Hematopoietic multipotent progenitor cell treated with erythropoietin and hydrocortisone succinate and interleukin-3 and kit ligand, for 17 days (in vitro differentiated cells): Measurements from ENCODE around the gene POLE3.
"Not testable (repeated sequence)": the region's sequence is repeated elsewhere in the genome, so short reads cannot be mapped to it uniquely, and the experiment has no call there.

Source experiments
- DNase-seq: peaks from one replicate; pipeline ENCODE4 v3.0.0-alpha.2; 2015; ENCODE audit warnings: low spot score

POLE3 gene

GRCh38 chr9:113410207-113410864, at the start of gene POLE3, which contains the start of gene C9orf43:
Gene POLE3, minus strand, starts transcription at chr9:113410675. Its CDS starts 382 bp downstream, at chr9:113410293.
Gene C9orf43, plus strand, starts transcription at chr9:113410747. Its CDS starts 2,747 bp downstream, at chr9:113413494.
- peak; percentile 95 for DNase-seq

GRCh38 chr9:113456235-113456634, 45.8 kb upstream of the POLE3 start:
- no peak for DNase-seq

GRCh38 chr9:113454914-113455761, 44.7 kb upstream of the POLE3 start:
- DNase-seq = peak; percentile 91

- DNase-seq = no peak
Measured at GRCh38 chr9:113452113-113452605, 41.7 kb upstream of the POLE3 start.

- no peak for DNase-seq
Measured at GRCh38 chr9:113449376-113449775, 38.9 kb upstream of the POLE3 start.

GRCh38 chr9:113446323-113446740, 35.9 kb upstream of the POLE3 start:
- peak; percentile 79 for DNase-seq

GRCh38 chr9:113444736-113445135, 34.3 kb upstream of the POLE3 start:
- DNase-seq = no peak

- DNase-seq = not testable (repeated sequence)
Measured at GRCh38 chr9:113437716-113438115, 27.2 kb upstream of the POLE3 start.

- no peak for DNase-seq
Measured at GRCh38 chr9:113436728-113437515, 26.4 kb upstream of the POLE3 start.

- DNase-seq = no peak
Measured at GRCh38 chr9:113431191-113431590, 20.7 kb upstream of the POLE3 start.

GRCh38 chr9:113428062-113428615, 17.7 kb upstream of the POLE3 start:
- DNase-seq = no peak

GRCh38 chr9:113427629-113428028, 17.2 kb upstream of the POLE3 start:
- DNase-seq = no peak

GRCh38 chr9:113426701-113427100, 16.2 kb upstream of the POLE3 start:
- no peak for DNase-seq

GRCh38 chr9:113425072-113425471, 14.6 kb upstream of the POLE3 start:
- no peak for DNase-seq

GRCh38 chr9:113421726-113422125, 11.3 kb upstream of the POLE3 start:
- no peak for DNase-seq

- peak; percentile 56 for DNase-seq
Measured at GRCh38 chr9:113417370-113417769, 6.9 kb upstream of the POLE3 start.

GRCh38 chr9:113416149-113416721, 5.8 kb upstream of the POLE3 start:
- no peak for DNase-seq

GRCh38 chr9:113409883-113410206, 630 bp downstream of the POLE3 start:
- DNase-seq = no peak

- no peak for DNase-seq
Measured at GRCh38 chr9:113409481-113409880, 994 bp downstream of the POLE3 start.

GRCh38 chr9:113406873-113407511, 3.5 kb downstream of the POLE3 start:
- DNase-seq = peak; percentile 85

GRCh38 chr9:113406353-113406752, 4.1 kb downstream of the POLE3 start:
- not testable (repeated sequence) for DNase-seq
